ENCODE data around the gene CARD14.

Gene CARD14

GRCh38 chr17:80169784-80170500 is at the start of gene CARD14:
TSS of gene CARD14 (plus strand) at chr17:80170030. CDS start at chr17:80181439, 11,409 bp downstream.
- no peak for DNase-seq (ENCODE audit: low read depth, low spot score)

DNA sequence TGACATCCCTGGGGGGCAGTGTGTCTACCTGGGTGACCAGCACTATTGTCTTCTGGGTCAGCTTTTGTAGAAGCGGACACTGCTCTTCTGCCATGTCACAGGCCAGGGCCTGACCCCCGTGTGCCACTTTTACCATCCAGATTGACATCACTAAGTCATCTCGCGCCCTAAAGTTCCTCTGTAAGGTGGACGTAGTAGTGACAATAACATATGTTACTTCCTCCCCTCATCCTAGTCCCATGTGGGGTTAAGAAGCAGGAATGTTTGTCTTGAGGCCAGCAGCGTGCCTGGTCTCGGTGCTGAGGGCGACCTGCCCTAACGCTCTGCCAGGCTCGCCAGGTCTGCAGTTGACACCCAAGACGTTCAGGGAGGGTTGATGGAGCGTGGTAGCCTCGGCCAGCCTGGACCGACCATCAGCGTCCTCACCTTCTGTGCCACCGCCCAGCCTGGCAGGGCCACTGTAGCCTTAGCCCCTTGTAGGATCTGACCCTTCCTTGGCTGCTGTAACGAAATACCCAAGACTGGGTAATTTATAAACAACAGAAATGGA is 47.7 kb upstream of the CARD14 start:
- no peak for DNase-seq (ENCODE audit: low read depth, low spot score)

DNA sequence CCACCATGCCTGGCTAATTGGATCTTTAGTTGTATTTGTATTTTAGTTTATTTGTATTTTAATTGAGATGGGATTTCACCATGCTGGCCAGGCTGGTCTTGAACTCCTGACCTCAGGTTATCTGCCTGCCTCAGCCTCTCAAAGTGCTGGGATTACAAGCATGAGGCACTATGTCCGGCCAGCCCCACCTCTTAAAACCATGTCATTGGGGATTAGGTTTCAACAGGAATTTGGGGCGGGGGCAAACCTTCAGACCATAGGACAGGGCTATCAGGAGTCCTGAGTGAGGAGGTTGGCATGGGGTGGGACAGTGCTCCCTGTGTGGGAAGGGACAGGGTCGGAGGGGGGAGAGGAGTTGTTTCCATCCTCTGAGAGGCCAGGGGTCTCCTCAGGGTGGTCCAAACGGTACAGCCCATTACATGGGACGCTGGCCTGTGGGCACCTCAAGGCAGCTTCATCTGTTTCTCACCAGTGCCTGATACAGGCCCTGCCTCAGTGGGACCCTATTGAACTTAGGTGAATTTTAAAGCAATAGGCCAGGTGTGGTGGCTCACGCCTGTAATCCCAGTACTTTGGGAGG is 46.8 kb upstream of the CARD14 start:
- DNase-seq (ENCODE audit: low read depth, low spot score), result no peak

- no peak for DNase-seq (ENCODE audit: low read depth, low spot score)
Observed at GRCh38 chr17:80123791-80124190, 46.0 kb upstream of the CARD14 start.

DNA sequence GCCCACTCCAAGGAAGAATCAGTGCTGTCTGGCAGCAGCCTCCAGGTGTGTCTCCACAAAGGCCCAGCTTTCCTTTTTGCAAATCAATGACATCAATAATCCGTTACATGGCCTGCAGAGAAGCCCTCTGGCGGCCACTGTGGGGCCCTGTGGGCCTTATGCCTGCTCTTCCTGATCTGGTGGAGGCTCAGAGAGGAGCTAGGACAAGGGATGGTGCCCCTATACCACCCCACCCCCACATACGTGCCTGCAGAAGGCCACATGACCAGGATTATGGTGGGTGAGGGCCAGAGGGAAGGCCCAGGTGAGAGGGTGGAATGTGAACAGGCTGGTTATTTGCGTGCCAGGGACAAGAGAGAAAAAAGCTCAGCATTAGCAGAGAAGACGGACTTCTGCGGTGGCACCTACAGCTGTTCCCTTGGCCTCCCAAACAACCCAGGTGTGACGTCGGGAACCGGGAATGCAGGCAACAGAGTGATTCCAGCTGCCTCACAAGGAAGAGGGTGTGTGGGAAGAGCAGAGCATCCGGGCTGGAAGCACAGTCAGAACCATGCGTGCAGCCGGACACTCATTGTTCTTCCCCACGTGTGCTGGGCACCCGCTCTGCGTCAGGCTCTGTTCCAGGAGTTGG is 45.4 kb upstream of the CARD14 start:
- no peak for DNase-seq (ENCODE audit: low read depth, low spot score)

- DNase-seq (ENCODE audit: low read depth, low spot score), result no peak
Observed at GRCh38 chr17:80125656-80126448, 44.0 kb upstream of the CARD14 start.

DNA sequence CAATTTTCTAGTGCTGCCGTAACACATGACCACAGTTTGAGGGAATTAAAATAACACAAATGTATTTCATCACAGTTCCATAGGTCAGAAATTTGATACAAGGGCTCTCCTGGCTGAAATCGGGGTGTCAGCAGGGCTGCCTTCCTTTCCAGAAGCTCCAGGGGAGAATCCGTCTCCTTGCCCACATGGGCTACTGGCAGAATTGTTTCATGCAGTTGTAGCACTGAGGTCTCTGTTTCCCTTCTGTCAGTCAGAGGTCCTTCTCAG is 43.4 kb upstream of the CARD14 start:
- no peak for DNase-seq (ENCODE audit: low read depth, low spot score)

- no peak for DNase-seq (ENCODE audit: low read depth, low spot score)
Observed at GRCh38 chr17:80129006-80129565, 40.7 kb upstream of the CARD14 start.

DNA sequence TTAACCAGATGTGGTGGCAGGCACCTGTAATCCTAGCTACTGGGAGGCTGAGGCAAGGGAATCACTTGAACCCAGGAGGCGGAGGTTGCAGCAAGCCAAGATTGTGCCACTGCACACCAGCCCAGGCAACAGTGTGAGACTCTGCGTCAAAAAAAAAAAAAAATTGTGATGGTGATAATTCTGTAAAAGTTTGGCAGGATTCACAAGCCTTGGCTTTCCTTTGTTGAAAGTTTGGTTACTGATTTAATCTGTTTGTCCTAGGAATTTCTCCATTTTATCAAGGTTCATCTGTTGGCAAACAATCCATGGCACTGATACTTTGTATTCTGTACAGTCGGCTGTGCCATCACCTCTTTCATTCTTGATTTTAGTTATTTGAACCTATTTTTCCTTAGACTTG is 38.8 kb upstream of the CARD14 start:
- DNase-seq (ENCODE audit: low read depth, low spot score), result no peak

- DNase-seq (ENCODE audit: low read depth, low spot score), result no peak
Observed at GRCh38 chr17:80132906-80133625, 36.8 kb upstream of the CARD14 start.

- no peak for DNase-seq (ENCODE audit: low read depth, low spot score)
Observed at GRCh38 chr17:80133626-80133970, 36.2 kb upstream of the CARD14 start.

DNA sequence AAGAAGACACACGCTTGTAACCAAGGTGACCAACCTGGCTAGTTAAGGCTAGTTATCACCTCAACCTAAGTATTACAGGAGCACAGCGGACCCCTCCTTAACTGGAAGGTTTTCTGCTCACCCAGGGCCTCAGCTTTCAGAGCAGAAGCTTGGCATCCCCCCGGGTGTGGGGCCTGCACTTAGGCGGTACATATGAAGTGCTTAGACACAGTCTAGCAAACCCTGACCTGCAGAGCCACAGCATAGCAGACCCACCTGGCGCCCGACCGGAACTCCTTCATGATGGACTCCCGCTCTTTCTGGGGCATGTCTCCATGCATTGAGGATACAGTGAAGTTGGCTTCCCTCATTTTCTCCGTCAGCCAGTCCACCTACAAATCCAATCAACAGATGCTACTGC is 32.7 kb upstream of the CARD14 start:
- no peak for DNase-seq (ENCODE audit: low read depth, low spot score)

- no peak for DNase-seq (ENCODE audit: low read depth, low spot score)
Observed at GRCh38 chr17:80138856-80139426, 30.9 kb upstream of the CARD14 start.

DNA sequence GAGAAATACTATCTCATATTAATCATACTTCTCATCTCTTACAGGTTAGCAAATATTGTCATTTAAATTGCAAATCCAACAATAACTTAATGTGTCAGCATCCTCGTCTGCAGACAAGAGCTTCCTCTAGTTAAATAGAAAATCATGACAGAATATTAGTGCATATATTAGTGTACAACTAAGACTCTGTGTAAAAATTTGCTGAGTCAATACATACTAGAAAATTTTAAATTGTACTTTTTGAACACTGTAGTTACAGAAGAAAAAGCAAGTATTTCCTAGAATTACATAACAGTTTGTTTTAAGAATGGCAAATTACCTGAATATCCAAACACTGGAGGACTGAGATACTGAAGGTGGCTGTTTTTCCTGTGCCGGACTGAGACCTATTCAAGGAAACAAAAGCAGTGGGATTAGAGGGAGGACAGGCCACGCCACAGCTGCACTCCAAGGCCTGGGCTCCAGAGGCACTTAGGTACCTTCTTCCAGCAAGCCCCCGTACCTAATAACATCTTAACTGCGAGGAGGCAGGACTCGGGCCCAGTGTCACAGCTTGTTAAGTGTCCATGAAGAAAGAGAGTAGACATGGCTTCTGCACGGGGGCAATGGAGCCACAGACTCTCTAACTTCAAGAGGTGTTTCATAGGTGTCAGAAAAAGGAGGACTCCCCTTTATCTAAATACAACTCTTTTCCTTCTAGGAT is 28.2 kb upstream of the CARD14 start:
- no peak for DNase-seq (ENCODE audit: low read depth, low spot score)

DNA sequence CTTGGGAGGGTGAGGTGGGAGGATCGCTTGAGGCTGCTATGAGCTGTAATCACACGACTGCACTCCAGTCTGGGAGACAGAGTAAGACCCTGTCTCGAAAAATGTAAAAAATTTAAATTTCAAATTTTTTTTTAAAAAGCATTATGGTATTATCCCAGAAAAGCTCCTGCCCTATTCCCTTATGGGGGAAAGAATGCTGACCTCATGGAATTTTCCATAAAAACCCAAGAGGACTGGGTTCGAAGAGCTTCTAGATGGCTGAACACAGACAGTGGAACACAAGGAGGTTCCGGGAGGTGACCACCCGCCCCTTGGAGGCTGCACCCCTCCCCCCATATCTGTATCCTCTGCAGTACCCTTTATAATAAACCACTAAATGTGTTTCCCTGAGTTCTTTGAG is 26.9 kb upstream of the CARD14 start:
- no peak for DNase-seq (ENCODE audit: low read depth, low spot score)

DNA sequence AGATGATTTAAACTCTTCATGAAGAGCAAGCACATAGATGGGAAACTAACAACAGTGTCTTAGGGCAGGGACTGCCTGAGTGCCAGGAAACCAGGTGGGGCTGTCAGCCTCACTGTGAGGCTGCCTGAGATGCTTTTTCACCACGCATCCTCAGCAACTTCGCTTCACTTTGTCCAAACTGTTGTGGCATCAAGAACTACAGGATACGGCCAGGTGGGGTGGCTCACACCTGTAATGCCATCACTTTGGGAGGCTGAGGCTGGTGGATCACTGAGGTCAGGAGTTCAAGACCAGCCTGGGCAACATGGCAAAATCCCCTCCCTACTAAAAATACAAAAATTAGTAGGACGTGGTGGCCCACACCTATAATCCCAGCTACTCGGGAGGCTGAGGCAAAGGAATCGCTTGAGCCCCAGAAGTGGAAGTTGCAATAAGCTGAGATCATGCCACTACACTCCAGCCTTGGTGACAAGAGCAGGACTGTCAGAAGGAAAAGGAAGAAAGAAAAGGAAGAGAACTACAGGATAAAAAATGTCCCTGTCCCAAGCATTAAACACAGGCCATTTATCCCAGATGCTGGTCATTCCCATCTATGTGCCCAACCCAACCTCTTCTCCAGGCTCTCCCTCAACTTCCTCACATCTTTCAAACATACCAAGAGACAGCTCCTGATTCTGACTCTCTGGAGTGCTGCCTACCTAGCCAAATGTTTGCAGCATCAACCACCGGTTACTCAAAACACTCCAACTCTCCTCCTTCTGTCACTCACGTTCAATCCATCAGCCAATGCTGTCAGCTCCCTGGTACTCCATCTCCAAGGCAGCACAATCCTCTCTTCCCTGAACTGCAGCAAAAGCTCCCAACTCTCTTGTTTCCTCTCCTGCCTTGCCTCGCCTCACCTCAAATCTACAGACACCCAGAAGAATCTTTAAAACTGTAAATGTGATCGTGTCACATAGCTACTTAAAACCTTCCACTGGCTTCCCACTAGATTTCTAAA is 24.5 kb upstream of the CARD14 start:
- no peak for DNase-seq (ENCODE audit: low read depth, low spot score)

DNA sequence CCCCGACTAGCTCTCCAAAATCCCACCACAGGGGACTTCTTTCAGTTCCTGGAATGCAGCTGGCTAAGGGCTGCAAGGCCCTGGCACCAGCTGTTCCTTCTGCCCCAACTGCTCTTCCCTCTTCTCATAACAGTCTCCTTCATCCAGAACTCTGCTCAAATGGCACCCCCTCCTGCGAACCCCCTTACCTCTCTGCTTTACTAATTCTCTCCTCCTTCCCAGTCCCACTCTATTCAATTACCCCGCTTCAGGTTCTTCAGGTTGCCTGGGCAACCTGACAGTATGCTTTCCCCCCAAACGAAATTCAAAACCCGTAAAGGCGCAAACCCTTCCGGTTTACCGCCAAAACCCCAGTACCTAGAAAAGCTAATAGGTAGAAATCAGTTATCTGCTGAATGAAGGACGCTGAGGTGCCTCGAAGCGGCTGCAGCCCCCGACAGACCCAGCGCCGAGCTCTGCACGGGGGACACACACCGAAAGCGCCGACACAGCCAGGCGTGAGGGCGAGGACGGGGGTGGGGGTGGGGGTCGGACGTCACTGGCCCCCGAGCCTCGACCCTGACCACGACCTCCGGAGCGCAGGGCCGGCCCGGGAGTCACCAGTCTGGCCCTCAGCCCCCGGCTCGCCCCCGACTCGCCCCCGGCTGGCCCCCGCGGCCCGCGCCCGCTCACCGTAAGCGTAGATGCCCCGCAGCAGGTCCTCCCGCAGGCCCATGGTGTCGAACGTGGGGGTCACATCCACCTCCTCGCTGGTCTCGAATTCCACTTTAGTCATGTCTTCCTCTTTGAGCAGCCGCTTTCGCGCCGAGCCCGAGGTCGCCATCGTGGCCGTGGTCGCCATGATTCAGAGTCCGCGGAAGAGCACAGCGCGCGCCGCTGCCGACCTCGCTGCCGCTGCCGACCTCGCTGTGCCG is 23.5 kb upstream of the CARD14 start:
- DNase-seq (ENCODE audit: low read depth, low spot score), result no peak
